ENCODE data around the gene SNN.

- TF ChIP-seq POLR2A (IDR thresholded peaks at IDR 0.05) (no peak), CTCF (IDR thresholded peaks at IDR 0.05) (no peak)
Measured at GRCh38 chr16:11719171-11719570, 50.9 kb downstream of the SNN start.
